CD1c-positive myeloid dendritic cell (primary cell): ENCODE data around the gene ARHGEF28.
A peak's percentile ranks its signal among the peaks of the same experiment; 100 is the strongest.

ENCODE experiments used
- DNase-seq: peaks from one replicate; pipeline ENCODE4 v3.0.0-alpha.2; 2016; ENCODE audit errors: extremely low spot score

The ARHGEF28 gene

DNA sequence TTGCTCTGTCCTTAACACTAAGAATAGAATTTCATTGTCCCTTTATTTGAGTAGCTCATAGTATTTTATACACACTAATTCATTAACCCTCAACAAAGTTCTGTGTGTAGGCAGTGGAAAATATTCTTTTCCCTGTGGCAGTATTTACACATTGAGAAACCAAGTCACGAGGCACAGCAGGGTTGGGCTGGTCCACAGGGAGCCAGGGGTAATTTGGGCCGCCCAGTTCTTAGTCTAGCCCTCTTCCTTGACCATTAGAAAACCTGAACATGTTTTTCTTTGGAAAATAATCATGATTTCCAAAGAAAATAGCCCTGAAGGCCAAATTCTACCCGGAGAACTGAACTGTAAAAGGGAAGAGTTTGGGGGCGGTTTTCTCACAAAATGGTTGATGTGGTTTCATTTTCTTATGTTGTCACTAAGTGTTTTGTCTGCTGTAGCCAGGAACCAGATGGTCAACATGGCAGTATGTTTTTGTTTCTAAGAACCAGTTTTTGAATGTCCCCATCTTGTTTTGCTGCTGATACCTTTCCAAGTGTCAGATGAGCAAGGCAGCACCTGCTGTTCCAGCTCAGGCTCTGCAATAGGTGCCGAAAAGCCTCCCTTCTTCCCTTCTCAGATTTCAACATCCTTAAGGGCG is 29.6 kb downstream of the ARHGEF28 start:
- no peak for DNase-seq

- DNase-seq: no peak
Measured at GRCh38 chr5:73661753-73662152, 35.8 kb downstream of the ARHGEF28 start.

DNA sequence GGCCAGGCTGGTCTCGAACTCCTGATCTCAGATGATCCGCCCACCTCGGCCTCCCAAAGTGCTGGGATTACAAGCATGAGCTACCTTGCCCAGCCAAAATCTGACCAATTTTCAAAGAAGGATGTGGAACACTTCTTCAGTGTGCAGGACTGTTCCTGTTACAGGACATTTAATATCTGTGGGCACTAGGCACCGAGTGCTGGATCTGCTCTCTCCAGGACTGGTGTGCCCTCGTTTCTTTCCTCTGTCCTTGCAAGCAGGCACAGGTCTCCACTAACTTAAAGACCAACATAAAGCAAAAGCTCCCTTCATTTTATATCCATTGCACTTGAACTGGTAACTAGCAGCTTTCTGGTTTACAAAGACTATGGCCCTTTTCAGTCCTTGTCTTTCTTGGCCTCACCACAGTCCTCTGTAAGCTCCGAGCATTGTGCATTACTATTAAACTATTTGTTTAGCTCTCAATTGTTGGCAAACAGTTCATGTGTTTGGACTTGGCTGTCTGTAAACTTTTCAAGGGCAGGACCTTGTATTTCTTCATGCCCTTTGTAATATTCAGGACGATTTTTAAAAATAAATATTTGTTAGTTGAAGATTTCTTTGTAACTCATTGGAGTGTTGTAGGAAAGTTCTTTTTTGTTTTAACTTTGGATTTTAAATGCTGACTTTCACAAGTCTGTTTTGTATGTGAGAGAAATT is 37.3 kb downstream of the ARHGEF28 start:
- DNase-seq: no peak

DNA sequence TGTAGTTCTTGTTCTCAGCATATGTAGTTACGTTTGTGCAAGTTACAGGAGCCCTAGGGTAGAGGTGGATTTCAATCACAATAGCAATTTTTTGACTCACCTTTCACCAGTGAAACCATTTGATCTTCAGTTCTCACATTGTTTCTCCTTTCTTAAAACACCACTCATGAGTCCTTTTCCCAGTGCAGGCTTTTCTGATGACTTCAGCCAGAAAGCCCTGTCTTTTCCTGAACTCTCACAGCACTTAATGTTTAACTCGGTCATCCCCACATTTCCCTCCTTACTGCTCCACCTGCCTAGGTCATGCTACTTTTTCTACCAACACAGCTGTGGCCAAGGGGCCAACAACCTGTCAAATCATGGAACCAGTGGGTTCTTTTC is 37.9 kb downstream of the ARHGEF28 start:
- no peak for DNase-seq

GRCh38 chr5:73664796-73665195 is 38.8 kb downstream of the ARHGEF28 start:
- no peak for DNase-seq

DNA sequence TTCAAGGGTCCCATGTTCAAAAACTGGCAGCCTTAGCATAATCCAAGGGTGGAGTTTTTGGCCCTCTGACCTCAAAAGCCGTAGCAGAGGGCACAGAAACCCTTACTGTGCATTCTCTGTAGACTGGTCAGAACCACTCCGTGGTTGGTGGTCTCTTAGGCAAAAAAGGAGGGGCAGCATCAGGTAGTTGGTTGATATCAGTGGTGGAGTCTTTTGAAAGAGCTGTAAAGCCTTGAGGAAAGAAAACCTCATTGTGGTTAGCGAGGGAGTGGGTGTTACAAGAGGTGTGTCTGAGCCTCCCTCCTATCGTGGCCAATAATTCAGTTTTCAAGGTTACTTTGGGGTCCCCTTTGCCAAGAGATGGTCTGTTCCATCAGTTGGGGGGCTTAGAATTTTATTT is 40.9 kb downstream of the ARHGEF28 start:
- DNase-seq: no peak

DNA sequence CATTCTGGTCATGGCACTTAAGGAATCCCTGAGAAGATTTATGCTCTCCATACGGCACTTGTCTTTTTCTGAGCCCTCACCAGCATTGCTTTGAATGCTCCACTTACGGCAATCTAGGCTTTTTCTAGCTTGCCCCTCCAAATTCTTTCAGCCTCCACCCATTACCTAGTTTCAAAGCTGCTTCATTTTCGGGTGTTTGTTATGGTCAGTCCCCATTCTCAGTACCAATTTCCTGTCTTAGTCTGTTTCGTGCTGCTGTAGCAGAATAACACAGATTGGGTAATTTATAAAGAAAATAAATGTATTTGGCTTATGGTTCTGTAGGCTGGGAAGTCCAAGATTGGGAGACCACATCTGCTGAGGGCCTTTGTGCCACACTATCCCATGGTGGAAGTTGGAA is 42.0 kb downstream of the ARHGEF28 start:
- no peak for DNase-seq

DNA sequence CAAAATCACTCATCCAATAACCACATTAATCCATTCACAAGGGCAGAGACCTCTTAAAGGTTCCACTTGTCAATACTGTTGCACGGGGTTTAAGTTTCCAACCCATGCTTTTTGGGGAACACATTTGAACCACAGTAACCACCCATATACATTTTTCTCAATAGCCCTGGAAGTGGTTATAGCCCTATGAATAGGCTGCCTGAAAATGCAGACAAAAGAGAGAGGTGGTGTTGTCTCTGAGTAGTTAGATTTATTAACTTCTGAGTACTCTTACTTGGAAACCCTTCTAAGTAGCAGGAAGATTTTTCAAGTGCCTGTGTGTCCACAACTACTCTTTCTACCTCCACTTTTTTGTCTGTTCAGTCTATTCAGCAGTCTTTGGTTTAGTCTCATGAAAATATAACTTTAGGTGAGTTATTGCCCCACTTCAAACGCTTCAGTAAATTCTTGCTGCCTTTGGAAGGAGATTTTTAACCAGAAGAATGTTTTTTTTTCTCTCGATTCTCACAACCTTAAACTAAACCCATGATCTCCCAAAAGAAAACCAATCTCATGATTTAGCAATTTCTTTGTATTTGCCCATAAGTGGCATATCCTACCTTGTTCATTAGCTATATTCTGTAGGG is 42.6 kb downstream of the ARHGEF28 start:
- DNase-seq: no peak

DNA sequence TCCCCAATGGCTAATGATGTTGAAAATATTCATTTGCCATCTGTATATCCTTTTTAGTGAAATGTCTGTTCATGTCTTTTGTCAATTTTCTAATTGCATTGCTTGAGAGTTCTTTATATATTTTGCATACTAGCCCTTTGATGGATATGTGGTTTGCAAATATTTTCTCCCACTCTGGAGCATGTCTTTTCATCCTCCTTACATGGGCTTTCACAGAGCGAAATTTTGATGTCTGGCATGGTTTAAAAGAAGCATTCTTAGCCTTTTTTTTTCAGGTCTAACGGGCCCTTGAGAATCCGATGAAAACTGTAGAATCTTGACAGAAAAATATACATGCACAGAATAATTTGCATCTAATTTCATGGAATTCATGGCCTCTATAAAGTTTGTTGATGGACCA is 44.7 kb downstream of the ARHGEF28 start:
- no peak for DNase-seq

DNA sequence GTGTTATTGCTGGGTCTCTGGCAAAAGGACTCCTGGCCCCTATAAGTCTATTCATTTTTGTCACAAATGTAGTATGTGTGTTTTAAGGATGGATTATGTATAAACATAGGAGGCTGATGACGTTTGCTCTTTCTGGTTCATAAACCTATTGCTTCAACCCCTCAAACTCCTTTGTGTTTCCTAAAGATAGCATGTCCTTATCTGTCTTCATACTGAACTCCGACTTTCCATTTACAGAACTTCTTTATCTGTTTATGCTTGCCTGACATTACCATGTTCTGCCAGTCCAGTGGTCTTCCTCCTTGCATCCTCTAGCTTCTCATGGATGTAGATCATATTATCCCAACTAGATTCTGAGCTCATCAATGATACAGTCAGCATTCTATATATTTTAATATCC is 46.1 kb downstream of the ARHGEF28 start:
- DNase-seq: no peak

DNA sequence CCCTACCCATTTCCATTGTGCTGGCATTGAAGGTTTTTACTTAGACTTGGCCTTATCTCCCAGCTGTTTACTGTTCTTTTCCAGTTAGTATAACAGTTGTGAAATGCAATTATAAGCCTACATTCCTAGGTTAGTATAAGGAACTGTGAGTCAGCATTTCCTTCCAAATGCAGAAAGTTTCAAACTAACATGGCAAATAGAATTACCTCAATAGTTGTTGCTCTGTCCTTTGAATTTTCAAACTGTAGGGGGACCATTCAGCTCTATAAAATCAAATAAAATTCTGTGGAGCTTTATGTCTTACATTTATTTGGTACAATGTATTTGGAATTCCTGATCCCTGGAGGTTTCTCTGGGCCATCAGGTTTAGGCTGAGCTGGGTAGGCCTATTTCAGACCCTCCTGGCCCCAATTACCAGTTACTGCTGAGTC is 47.2 kb downstream of the ARHGEF28 start:
- DNase-seq: no peak

GRCh38 chr5:73674669-73675004 is 48.6 kb downstream of the ARHGEF28 start:
- peak; percentile 10 for DNase-seq

DNA sequence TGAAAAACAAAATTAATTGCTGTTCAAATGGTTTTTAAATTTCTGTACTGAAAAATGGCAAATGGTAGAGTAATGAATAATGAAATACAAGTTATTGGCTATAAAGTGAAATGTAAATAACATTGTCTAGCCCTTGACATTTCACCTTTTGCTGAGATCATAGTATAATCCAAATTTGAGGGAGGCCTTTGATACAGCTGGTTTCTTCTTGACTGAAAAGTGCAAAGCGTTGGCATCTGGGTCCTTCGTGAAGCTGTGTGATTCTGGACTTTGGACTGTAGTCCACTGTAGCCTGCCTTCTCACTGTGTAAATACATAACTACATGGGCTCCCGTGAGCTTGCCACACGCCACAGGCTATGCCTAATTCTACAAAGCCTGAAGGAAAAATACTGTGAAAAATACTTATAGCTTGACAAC is 52.3 kb downstream of the ARHGEF28 start:
- DNase-seq: no peak

- DNase-seq: no peak
Measured at GRCh38 chr5:73678807-73679206, 52.8 kb downstream of the ARHGEF28 start.

DNA sequence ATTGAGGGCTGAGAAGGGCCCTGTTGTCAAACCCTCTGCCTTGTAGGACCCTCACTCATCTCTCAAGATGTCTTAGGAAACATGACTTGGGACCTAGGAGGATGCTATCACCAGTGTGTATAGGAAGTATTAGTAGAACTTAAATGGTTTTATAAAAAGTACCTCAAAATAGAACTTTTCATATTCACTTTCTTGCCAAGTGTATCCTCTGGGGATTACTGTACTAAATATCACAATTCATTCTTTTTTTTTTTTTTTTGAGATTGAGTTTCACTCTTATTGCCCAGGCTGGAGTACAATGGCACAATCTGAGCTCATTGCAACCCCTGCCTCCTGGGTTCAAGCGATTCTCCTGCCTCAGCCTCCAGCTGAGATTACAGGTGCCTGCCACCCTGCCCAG is 56.2 kb downstream of the ARHGEF28 start:
- DNase-seq: no peak

DNA sequence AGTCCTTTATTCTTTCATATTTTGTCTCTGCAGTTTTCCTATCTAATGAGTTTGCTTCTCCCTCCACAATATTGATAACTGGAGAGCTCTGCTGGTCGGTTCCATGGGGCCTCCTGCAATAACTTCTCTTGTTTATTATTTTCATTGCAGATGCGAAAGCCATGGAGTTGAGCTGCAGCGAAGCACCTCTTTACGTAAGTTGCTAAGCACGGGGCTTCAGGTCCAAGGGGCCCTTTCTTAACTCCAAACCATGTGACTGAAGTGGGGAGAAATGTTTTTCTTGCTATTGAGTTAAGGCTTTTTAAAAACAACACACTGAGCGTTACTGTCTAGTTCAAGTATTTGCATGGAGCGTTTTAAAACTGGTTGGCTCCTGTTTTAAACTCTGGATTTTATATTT is 58.7 kb downstream of the ARHGEF28 start:
- no peak for DNase-seq

GRCh38 chr5:73686912-73687311 is 60.9 kb downstream of the ARHGEF28 start:
- no peak for DNase-seq

DNA sequence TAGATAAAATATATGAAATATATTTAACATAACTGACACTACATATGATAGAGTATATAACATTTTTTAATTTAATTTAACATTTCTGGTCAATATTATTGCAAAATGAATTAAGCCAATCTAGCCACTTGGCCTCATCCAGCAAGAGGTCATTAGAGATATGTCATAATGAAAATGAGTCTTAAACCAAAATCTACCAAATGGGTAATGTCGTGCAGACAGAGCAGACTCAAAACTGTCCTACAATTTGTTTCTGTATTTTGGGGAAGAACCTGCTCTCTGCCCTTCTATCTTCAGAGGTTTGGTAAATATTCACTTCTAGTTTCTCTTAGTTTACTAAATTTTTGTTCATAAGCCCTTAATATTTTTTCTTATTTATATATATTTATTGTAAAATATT is 61.4 kb downstream of the ARHGEF28 start:
- no peak for DNase-seq

DNA sequence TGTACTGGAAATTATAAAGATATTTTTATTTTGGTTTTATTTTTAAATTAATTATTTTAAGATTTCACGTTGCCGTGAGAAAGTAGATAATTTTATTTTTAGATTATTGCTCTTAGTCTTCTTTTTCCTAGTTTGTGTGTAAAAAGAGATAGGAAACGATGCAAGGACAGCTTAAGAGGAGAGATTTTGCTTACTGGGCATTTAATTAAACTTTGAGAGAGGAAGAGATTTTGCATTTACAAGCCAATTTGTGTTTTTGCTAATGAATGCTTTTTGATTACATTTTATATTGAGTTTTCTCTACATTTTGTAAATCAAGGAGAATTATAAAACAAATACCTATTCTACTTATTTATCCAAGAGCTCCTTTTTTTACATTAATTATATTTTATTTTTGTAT is 64.0 kb downstream of the ARHGEF28 start:
- no peak for DNase-seq

DNA sequence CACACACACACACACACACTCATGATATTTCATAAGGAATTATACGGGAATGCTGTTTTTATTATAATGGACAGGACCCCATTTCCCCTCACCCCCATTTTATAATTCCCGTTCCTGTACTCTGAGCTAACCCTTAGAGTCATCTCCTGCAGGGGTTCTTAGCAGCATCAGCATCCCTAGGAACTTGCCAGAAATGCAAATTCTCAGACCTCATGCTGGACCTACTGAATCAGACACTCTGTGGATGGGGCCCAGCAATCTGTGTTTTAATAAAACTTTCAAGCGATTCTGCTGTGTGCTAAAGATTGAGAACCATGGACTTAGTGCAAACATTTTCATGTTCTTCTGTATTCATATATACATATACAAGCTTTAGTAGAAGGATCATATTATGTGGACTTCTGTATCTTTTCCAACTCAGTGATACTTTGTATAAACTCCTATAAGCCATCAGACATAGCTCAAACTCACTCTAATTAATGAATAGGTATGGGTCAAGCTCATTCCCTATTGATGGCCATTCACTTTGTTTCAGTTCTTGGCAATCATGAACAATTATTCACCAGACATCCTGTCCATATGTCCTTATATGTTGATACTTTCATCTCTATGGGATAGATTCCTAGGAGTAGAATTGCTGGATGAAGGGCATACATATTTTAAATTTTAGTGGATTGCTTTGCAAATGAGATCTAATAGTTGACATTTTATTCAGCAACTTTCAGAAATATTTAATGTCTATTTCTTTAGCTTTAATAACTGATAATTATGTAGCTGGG is 65.5 kb downstream of the ARHGEF28 start:
- DNase-seq: no peak

DNA sequence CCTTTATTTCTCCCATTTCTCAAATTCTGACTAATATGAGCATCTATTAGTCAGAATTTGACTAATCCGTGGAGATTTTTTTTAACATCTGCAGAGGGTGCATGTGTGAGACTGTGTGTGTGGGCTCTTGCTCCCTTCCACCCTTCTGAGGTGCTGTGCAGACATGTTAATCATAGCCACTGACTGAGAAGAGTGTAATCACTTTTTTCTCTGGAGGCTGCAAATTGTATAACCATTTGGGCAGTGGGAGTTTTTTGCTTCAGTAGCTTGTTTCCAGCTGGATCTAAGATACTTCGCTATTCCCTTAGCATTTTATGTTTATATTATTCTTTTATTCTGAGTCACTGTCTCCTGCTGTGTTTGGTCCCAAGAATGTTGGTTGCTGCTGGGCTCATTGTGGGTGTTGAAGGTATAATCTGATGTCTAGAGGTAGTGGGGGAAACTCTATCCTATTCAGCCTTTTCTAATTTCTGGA is 66.2 kb downstream of the ARHGEF28 start:
- DNase-seq: no peak

GRCh38 chr5:73692981-73693380 is 67.0 kb downstream of the ARHGEF28 start:
- DNase-seq: no peak
